Measurements from ENCODE around the gene SYCP2L.

DNA sequence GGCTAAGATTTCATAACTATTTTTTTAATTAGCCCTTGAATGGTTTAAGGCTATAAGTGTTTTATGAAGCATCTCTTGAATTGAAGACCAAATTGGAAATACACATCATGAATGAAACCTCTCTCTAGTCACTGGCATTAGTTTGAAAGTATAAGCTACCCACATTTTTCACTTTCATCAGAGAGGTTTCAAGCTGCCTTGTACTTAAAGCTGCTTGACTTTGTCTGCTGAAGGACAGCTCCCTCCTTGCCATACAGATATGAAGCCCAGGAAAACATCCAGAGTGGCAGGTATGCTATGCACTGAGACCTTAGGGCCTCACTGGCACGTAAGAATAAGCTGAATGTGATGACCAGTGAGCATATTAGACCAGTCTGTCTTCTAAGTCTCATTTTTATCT is 94.6 kb downstream of the SYCP2L start:
- TF ChIP-seq EZH2 (IDR thresholded peaks at IDR 0.05; ENCODE audit: insufficient read depth, low read length) (no peak), CTCF (IDR thresholded peaks at IDR 0.05; ENCODE audit: insufficient read depth, low read depth, low read length) (no peak)
